LNCaP clone FGC (cell line): ENCODE data around the gene EPB41L4A.

Experiments
- DNase-seq: peaks from one replicate; pipeline ENCODE4 v3.0.0-alpha.2; 2011; ENCODE audit warnings: low read depth
- H3K4me3 ChIP-seq: 2 replicates; pipeline ENCODE4 v1.5.1; 2011; ENCODE audit warnings: mild to moderate bottlenecking, low read depth, low read length, control low read depth
- CTCF ChIP-seq: IDR thresholded peaks from 2 replicates; pipeline ENCODE4 v1.5.1; 2012; ENCODE audit warnings: mild to moderate bottlenecking; ENCODE audit not compliant: control insufficient read depth, insufficient read depth; ENCODE audit errors: extremely low read depth

Gene EPB41L4A

GRCh38 chr5:112201141-112201540 is 217.9 kb downstream of the EPB41L4A start:
- no peak for DNase-seq
- no peak for TF ChIP-seq CTCF
- no peak overlapping the region for H3K4me3 ChIP-seq

- TF ChIP-seq CTCF = no peak
- H3K4me3 ChIP-seq = no peak overlapping the region
- DNase-seq = no peak
Observed at GRCh38 chr5:112200131-112200530, 218.9 kb downstream of the EPB41L4A start.

- no peak overlapping the region for H3K4me3 ChIP-seq
- no peak for TF ChIP-seq CTCF
- DNase-seq = no peak
Observed at GRCh38 chr5:112196584-112196983, 222.5 kb downstream of the EPB41L4A start.

- no peak for TF ChIP-seq CTCF
- H3K4me3 ChIP-seq = no peak overlapping the region
- DNase-seq = no peak
Observed at GRCh38 chr5:112195924-112196323, 223.2 kb downstream of the EPB41L4A start.

GRCh38 chr5:112192866-112193265 is 226.2 kb downstream of the EPB41L4A start:
- no peak for DNase-seq
- no peak for TF ChIP-seq CTCF
- H3K4me3 ChIP-seq = no peak overlapping the region

- DNase-seq = no peak
- H3K4me3 ChIP-seq = no peak overlapping the region
- TF ChIP-seq CTCF = no peak
Observed at GRCh38 chr5:112192072-112192471, 227.0 kb downstream of the EPB41L4A start.

- no peak for TF ChIP-seq CTCF
- H3K4me3 ChIP-seq = no peak overlapping the region
- no peak for DNase-seq
Observed at GRCh38 chr5:112189391-112189790, 229.7 kb downstream of the EPB41L4A start.
